Adipose tissue (tissue), 3 donors: ENCODE results near the gene ATOSA. TPM values are rescaled to one million over a fixed set of nuclear protein-coding genes. Genes with fewer than 3 reads are reported as not detected.
A peak's percentile ranks its signal among the peaks of the same experiment; 100 is the strongest.

Experiments used
- H3K27ac ChIP-seq: one replicate; pipeline ENCODE4 v1.5.1; 2013; ENCODE audit warnings: low read depth, low read length
- WGBS, 3 donors: extraction: QIAGEN DNeasy Blood & Tissue Kit; methylation state at CpG; one replicate each; pipeline ENCODE4 v1.1.7; 2013; 5-methylcytosine and 5-hydroxymethylcytosine counted together
- polyA plus RNA-seq, 3 donors: library from polyadenylated mRNA; stranded (reverse); fragments of 200-250 nt; gene quantifications; one replicate each; pipeline ENCODE4 v1.2.3, GENCODE V29; 2013
- donor health status: healthy with polysubstance abuse.
- donor health status: Bipolar disorder and iron deficiency.
- donor health status: healthy.

The ATOSA gene
- polyA plus RNA-seq, 3 donors, result 19.3 to 40.6 (median 31.9) TPM

DNA sequence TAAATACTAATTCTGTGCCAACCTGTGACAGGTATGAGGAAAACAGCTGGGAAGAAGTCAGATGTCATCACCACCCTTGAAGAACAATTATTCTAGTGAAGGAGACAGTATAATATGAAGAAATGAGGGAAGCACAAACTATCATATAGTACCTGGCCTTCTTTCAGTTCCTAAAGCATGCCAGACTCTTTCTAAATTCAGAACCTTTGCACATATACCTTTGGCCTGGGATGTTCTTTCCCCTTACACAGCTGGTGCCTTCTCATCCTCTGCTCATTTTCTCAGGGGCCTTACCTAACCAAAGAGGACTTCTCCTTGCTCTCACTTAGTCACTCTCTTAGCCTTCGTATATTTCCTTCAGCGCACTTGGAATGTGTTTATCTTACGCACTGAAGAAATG, 19.0 kb downstream of the ATOSA start:
- H3K27ac ChIP-seq, result no peak overlapping the region
- 60 to 98% (median 96%) methylated on average over 3 of the region's 3 CpGs for WGBS, 3 donors

DNA sequence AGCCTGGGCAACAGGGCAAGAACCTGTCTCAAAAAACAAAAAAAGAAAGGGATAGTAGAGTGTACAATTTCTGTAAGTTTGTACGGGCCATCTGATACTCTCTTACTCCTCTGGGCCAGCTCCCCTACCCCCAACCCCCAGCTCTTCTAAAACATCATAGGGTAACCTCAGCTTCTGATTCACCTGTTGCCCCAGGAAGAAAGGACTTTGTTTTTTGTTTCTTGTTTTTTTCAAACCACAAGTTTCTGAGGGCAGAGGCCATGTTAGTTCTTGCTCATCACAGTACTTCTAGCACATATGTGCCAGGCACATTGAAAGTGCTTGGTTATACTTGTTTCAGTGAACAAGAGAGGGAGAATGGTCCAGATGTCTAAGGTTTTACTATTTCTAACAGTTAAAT, 20.2 kb downstream of the ATOSA start:
- WGBS, 3 donors, result 78 to 97% (median 86%) methylated on average over 1 of the region's 1 CpG
- no peak overlapping the region for H3K27ac ChIP-seq

DNA sequence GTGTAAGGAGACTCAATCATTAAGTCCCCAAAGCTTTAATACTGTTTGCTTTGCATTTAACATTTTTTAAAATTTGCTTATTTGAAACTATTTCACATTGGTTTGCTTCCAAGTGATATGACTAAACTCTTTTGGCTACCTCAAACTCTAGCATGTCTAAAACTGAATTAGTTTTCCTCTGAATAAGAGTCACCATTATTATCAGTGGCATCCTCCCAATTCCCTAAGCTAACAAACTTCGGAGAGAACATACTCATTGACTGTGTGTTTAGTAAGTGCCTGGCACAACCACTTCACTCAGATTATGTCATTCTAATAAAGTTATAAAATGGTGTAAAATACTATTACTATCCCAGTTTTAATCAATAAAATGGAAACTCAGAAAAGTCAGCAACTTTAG, 21.9 kb downstream of the ATOSA start:
- WGBS, 3 donors, result 14 to 49% (median 44%) methylated on average over 1 of the region's 1 CpG
- H3K27ac ChIP-seq, result no peak overlapping the region

DNA sequence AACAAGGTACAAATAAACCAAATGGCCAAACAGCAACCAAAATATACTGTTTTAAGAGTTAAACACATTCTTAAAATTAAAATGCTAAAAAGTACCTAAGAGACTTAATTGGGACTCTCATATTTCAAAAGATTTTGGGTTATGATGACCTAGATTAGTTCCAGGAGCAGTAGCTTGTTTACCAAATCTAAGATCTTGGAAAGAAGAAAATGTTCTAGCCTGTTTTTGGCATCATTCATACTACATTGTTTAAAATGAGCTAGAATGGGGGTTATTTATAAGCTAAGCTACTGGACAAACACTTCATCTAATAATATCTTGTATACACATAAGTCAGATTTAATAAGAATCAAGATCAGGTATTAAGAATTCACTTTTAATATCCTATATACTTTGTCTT, 22.8 kb downstream of the ATOSA start:
- no peak overlapping the region for H3K27ac ChIP-seq

DNA sequence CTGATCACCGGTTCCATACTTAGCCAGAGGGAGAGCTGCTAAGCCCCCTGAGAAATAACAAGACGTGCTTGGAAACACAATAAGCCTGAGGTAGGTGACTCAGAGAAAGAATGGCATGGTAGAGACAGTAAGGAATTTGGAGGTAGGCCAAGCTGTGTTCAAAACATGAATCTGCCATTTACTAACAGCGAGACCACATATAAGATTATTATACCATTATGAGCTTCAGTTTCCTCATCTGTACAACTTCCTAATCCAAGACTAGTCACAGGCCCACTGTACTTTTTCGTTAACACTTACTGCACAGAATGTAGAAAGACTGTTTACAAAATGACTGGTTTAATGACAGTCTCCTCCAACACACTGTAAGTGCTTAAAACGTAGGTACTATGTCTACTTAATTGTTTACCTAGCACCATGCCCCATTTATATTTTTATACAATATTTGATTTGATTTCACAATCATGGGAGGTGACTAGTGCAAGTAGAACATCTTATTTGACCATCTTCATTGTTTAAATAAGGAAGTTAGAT, 25.7 kb downstream of the ATOSA start:
- peak overlapping the region; percentile 6 for H3K27ac ChIP-seq
- 73 to 80% (median 74%) methylated on average over 5 of the region's 5 CpGs for WGBS, 3 donors

DNA sequence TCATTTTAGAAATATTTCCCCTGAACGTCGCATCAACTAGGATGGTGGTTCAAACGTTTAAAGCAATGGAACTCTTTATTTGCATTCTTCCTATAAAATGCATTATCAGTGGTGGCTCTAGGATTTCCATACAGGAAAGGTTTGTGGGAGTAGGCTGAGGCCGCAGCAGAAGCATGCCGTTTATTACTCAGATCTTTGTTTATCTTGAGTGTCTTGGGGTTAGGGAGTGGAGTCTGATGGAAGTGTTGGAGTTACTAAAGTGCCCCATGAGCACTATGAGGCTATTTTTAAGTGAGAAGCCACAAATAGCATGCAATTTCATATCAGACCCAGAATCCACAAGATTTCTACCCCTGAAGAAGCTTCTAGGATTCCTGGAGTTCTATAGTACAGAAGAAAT, 26.2 kb downstream of the ATOSA start:
- WGBS, 3 donors, result 38 to 61% (median 49%) methylated on average over 5 of the region's 5 CpGs
- peak overlapping the region; percentile 6 for H3K27ac ChIP-seq

DNA sequence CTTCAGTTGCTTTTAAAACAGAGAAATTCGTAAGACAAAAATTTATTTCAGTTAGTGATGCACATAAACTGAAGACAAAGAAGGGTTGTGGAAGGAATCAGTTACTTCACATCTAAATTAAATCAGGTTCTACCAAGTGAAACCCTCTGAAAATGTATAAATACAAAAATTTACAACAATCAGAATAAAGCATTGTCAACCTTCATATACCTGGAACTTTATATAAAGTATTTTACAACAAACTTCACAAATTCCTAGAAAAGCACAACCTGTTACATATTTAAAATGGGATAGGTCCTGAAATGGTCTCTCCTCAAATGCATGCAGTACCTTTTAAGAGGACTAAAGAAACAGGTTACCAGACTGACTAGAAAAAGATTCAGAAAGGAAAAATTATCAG, 26.9 kb downstream of the ATOSA start:
- WGBS, 3 donors, result 34 to 46% (median 41%) methylated on average over 1 of the region's 1 CpG
- no peak overlapping the region for H3K27ac ChIP-seq

DNA sequence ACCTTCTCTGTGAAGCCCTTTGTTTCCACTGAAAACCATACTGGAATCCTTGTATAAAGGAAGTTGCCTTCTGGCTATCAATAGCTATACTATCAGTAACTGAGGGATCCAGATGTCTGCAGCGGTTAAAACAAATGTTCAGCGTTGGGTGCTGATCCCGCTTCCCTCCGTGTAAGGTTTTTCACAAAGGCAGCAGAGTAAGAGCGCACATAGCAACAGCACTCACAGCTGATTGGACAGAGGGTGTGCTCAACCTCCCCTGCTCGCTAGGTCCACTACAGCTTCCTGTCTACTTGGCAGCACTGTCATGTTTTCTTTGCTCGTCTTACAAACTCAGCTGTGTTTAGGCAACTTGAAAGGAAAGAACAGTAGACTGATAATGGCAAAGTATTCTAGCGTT, 27.3 kb downstream of the ATOSA start:
- 10 to 26% (median 23%) methylated on average over 8 of the region's 8 CpGs for WGBS, 3 donors
- H3K27ac ChIP-seq, result no peak overlapping the region

DNA sequence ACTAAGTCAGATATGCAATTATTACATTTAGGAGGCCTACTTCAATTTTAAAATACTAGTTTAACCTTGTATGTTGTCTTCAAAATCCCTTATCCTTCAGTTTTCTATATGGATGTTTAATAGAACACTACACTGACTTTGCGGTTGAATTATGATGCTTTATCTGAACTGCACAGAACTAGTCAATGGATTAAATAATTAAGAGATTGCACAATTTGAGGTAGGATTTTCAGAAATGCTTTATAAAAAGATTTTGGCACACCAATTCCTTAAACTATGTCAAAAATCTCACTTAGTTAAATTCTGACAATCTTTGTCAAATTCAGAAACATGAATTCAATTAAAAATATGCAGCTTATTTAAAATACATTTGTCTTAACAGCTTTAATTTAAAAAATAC, 28.1 kb downstream of the ATOSA start:
- H3K27ac ChIP-seq, result no peak overlapping the region
- WGBS, 3 donors, result 89 to 100% (median 91%) methylated on average over 1 of the region's 1 CpG

DNA sequence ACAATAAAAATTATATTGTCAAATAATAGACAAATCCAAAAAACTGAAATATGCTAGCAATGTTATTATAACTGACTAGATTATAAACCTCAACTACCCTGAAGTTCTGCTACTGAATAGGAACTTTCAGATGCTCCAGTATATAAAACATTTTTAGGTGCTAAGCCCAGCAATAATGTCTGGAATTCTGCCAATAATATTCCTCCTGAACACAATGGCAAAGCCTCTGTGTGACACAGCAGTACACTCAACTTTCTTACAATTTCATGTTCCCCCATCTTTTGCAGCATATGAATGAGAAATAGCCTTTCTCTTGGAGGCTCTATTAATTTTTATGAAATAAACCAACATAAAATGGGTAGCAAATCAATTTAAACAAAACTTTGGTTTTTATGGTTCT, 29.5 kb downstream of the ATOSA start:
- H3K27ac ChIP-seq, result no peak overlapping the region

DNA sequence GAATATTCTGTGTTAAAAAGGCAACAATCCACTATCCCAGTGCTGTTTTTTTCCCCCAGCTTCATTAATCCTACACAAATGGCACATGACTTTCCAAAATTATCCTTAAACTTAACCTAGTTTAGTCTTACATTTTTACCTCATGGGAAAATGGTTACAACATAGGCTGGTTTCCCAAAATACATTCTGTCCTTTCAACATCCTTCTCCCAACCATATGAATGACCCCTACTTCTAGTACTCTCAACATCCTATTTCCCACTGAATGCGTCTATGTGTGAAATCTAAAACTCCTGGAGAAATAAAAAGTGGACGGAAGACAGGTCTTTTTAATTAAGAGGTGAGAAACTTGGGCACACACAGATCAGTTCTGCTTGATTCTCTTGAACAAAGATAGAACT, 33.3 kb downstream of the ATOSA start:
- 79 to 94% (median 84%) methylated on average over 2 of the region's 2 CpGs for WGBS, 3 donors

DNA sequence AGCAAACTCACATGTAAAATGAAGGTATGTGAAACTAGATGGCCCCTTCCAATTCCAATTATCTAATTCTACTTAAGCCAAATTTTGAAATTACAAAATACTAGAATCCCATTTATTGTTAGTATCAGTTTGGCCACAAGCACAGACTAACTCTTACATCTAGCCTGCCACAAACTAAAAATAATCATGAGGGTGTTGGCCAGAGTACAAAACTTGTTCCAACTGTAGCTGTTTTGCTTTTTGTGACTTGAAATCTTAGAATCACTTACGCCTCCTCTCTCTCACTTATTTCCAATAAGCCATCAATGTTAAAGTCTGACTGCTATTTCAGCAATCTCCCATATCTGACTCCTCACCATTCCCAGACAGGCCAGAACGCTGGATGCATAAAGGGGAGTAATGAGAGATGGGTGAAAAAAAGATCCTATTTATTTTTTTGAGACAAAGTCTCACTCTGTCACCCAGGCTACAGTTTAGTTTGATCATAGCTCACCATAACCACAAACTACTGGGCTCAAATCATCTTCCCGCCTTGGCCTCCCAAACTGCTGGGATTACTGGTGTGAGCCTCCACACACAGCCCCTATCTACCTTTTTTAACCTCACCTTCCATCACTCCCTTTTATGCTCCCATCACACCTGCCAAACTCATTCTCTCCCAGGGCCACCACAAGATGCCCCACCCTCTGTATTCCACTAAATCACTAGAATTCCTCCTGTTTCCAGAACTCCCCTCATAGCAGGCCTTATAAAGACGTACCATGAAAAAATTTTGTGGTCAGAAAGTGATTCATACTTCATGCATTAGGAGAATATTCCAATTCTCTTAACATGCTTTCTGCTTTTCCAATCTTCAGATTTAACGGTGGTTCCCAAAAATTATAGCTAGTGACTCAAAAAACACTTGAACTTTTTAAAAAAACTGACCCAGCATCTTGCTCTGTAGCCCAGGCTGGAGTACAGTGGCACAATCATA, 36.5 kb downstream of the ATOSA start:
- no peak overlapping the region for H3K27ac ChIP-seq
- 69 to 86% (median 72%) methylated on average over 5 of the region's 5 CpGs for WGBS, 3 donors

More for the DNA sequence above, 33.3 kb downstream of the ATOSA start:
- H3K27ac ChIP-seq, result no peak overlapping the region

DNA sequence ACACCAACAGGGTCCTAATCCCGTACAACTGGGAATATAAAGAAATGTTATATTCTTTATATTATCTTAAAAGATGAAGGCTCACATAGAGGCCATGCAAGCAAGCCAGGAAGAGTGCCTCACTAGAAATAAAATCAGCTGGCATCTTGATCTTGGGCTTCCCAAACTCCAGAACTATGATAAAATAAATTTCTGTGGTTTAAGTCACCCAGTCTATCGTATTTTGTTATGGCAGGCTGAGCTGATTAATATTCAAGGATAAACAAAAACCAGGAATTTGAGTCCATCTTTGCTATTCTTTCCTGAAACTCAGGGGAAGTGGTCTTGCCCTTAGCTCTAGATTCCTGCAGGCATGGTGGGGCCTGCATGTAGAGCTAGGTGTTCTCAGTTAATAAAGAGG, 42.7 kb downstream of the ATOSA start:
- no peak overlapping the region for H3K27ac ChIP-seq
- WGBS, 3 donors, result 92 to 93% (median 92%) methylated on average over 2 of the region's 2 CpGs

DNA sequence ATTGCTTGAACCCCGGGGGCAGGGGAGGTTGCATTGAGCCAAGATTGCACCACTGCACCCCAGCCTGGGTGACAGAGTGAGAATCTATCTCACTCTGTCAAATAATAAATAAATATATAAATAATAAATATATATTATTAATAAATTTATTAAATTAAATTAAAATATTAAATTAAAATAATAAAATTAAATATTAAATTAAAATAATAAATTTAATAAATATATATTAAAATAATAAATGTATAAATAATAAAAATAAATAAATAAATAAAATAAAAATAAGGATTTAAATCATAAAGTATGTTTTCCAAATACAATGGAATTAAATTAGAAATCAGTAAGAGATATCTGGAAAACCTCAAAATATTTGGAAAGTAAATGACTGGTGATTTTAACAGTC, 43.3 kb downstream of the ATOSA start:
- no peak overlapping the region for H3K27ac ChIP-seq
- 91 to 100% (median 100%) methylated on average over 1 of the region's 1 CpG for WGBS, 3 donors

Other genes with a start within 250 kb of the ATOSA start
- gene MYO5A, start 150.5 kb downstream of the ATOSA start, polyA plus RNA-seq, result 10 to 100 TPM in 1 of 3 donors, 1 to 10 TPM in 2; 3.0 to 10.1 (median 9.1) TPM
- gene ARPP19, start 110.4 kb downstream of the ATOSA start, polyA plus RNA-seq, result 10 to 100 TPM; 14.8 to 48.6 (median 39.3) TPM
- gene ONECUT1, start 110.9 kb upstream of the ATOSA start, polyA plus RNA-seq, result 1 to 10 TPM in 1 of 3 donors, not detected in 2; 6.5 TPM